Fibroblast of mammary gland (primary cell): ENCODE results near the gene RASIP1.

ENCODE experiments used
- DNase-seq: peaks from one replicate; pipeline ENCODE4 v3.0.0-alpha.2; 2010; ENCODE audit warnings: low read depth
- H3K4me3 ChIP-seq: 2 replicates; pipeline ENCODE4 v1.5.1; 2011; ENCODE audit warnings: low read depth, mild to moderate bottlenecking, low read length, moderate library complexity; ENCODE audit not compliant: control insufficient read depth
- CTCF ChIP-seq: conservative IDR thresholded peaks from 2 replicates; pipeline ENCODE4 v1.5.1; 2011; ENCODE audit warnings: low read depth, low read length, inconsistent platforms; ENCODE audit not compliant: control insufficient read depth, insufficient read depth

The RASIP1 gene

GRCh38 chr19:48728911-48729664, 11.3 kb downstream of the RASIP1 start:
- no peak for TF ChIP-seq CTCF
- H3K4me3 ChIP-seq: peak overlapping the region; percentile 24
- peak; percentile 48 for DNase-seq

- no peak for TF ChIP-seq CTCF
- no peak overlapping the region for H3K4me3 ChIP-seq
- DNase-seq: no peak
These were observed 13.9 kb downstream of the RASIP1 start for GRCh38 chr19:48726556-48726955.

- peak; percentile 97 for DNase-seq
- TF ChIP-seq CTCF: no peak
These were observed 15.3 kb downstream of the RASIP1 start for GRCh38 chr19:48724796-48725753.

GRCh38 chr19:48722196-48722708, 18.2 kb downstream of the RASIP1 start:
- no peak for TF ChIP-seq CTCF
- DNase-seq: no peak
- H3K4me3 ChIP-seq: no peak overlapping the region

More at GRCh38 chr19:48724796-48725753, 15.3 kb downstream of the RASIP1 start:
- H3K4me3 ChIP-seq: no peak overlapping the region

GRCh38 chr19:48720613-48721296, 19.7 kb downstream of the RASIP1 start:
- peak overlapping the region; percentile 73 for H3K4me3 ChIP-seq
- peak; percentile 99 for DNase-seq
- no peak for TF ChIP-seq CTCF

GRCh38 chr19:48720251-48720612, 20.2 kb downstream of the RASIP1 start:
- peak overlapping the region; percentile 73 for H3K4me3 ChIP-seq
- TF ChIP-seq CTCF: no peak
- no peak for DNase-seq
